Stimulated activated effector memory CD8-positive, alpha-beta T cell treated with anti-CD3 and anti-CD28 coated beads, Interleukin-12 subunit alpha, Interleukin-12 subunit beta, amount 100 ng/mL, for 72 hours (primary cell): Measurements from ENCODE around the gene LRMDA.

Source experiments
- ATAC-seq: fragments of 150-1000 bp; cut with Tn5 transposase; 2 replicates; pipeline ENCODE4 v1.10.0; 2021
- DNase-seq, 2 donors: peaks; one replicate each; pipeline ENCODE4 v3.0.0; 2021 to 2022; ENCODE audit warnings: low spot score in 2 of 2
- H3K27ac Mint-ChIP-seq: one replicate; pipeline ENCODE4 v1.8.0; 2022; ENCODE audit warnings: mild to moderate bottlenecking, mixed read lengths
- H3K36me3 Mint-ChIP-seq: one replicate; pipeline ENCODE4 v1.8.0; 2022; ENCODE audit warnings: mild to moderate bottlenecking, mixed read lengths
- H3K4me1 Mint-ChIP-seq: one replicate; pipeline ENCODE4 v1.8.0; 2022; ENCODE audit warnings: mixed read lengths
- H3K4me3 Mint-ChIP-seq: one replicate; pipeline ENCODE4 v1.8.0; 2022; ENCODE audit warnings: mild to moderate bottlenecking, mixed read lengths
- H3K9me3 Mint-ChIP-seq: one replicate; pipeline ENCODE4 v1.8.0; 2022; ENCODE audit warnings: mixed read lengths

LRMDA gene

GRCh38 chr10:75994357-75995040, 563.1 kb downstream of the LRMDA start:
- Mint-ChIP-seq H3K36me3 (no peaks in the 10 kb centered on the region), H3K9me3 (no peaks in the 10 kb centered on the region), H3K27ac (no peak overlapping the region), H3K4me1 (no peaks in the 10 kb centered on the region), H3K4me3 (no peak overlapping the region)
- ATAC-seq (no peak), DNase-seq (no peak)

- no peaks in the 10 kb centered on the region for H3K4me1 Mint-ChIP-seq
- ATAC-seq, result no peak
- no peak overlapping the region for H3K4me3 Mint-ChIP-seq
- no peak for DNase-seq
- no peaks in the 10 kb centered on the region for H3K9me3 Mint-ChIP-seq
- H3K36me3 Mint-ChIP-seq, result no peaks in the 10 kb centered on the region
- no peak overlapping the region for H3K27ac Mint-ChIP-seq
Measured at GRCh38 chr10:75995041-75995430, 563.6 kb downstream of the LRMDA start.

GRCh38 chr10:75995720-75996119, 564.3 kb downstream of the LRMDA start:
- peaks cover 2% of the 10 kb centered on the region for H3K9me3 Mint-ChIP-seq
- H3K27ac Mint-ChIP-seq, result no peak overlapping the region
- no peaks in the 10 kb centered on the region for H3K4me1 Mint-ChIP-seq
- no peak overlapping the region for H3K4me3 Mint-ChIP-seq
- H3K36me3 Mint-ChIP-seq, result no peaks in the 10 kb centered on the region
- ATAC-seq (no peak), DNase-seq (no peak)

- Mint-ChIP-seq H3K4me1 (no peaks in the 10 kb centered on the region), H3K4me3 (no peak overlapping the region), H3K27ac (no peak overlapping the region), H3K9me3 (peaks cover 2% of the 10 kb centered on the region), H3K36me3 (no peaks in the 10 kb centered on the region)
- DNase-seq, result no peak
- ATAC-seq, result no peak
Measured at GRCh38 chr10:75999001-75999400, 567.6 kb downstream of the LRMDA start.

- H3K36me3 Mint-ChIP-seq, result no peaks in the 10 kb centered on the region
Measured at GRCh38 chr10:75999515-76000209, 568.2 kb downstream of the LRMDA start.

GRCh38 chr10:76000550-76000949, 569.1 kb downstream of the LRMDA start:
- Mint-ChIP-seq H3K36me3 (no peaks in the 10 kb centered on the region), H3K9me3 (peaks cover 2% of the 10 kb centered on the region), H3K4me3 (no peak overlapping the region), H3K4me1 (no peaks in the 10 kb centered on the region), H3K27ac (no peak overlapping the region)
- ATAC-seq, result no peak
- no peak for DNase-seq

More at GRCh38 chr10:75999515-76000209, 568.2 kb downstream of the LRMDA start:
- Mint-ChIP-seq H3K4me1 (no peaks in the 10 kb centered on the region), H3K4me3 (no peak overlapping the region), H3K27ac (no peak overlapping the region), H3K9me3 (peaks cover 2% of the 10 kb centered on the region)
- no peak for DNase-seq
- ATAC-seq, result no peak

- ATAC-seq, result no peak
- H3K9me3 Mint-ChIP-seq, result peaks cover 2% of the 10 kb centered on the region
- no peaks in the 10 kb centered on the region for H3K36me3 Mint-ChIP-seq
- no peak overlapping the region for H3K27ac Mint-ChIP-seq
- H3K4me3 Mint-ChIP-seq, result no peak overlapping the region
- DNase-seq, result no peak
- H3K4me1 Mint-ChIP-seq, result no peaks in the 10 kb centered on the region
Measured at GRCh38 chr10:76001019-76001418, 569.6 kb downstream of the LRMDA start.

GRCh38 chr10:76001461-76001860, 570.0 kb downstream of the LRMDA start:
- no peaks in the 10 kb centered on the region for H3K4me1 Mint-ChIP-seq
- DNase-seq (no peak), ATAC-seq (no peak)
- H3K9me3 Mint-ChIP-seq, result peaks cover 2% of the 10 kb centered on the region
- H3K4me3 Mint-ChIP-seq, result no peak overlapping the region
- H3K36me3 Mint-ChIP-seq, result no peaks in the 10 kb centered on the region
- no peak overlapping the region for H3K27ac Mint-ChIP-seq

- DNase-seq (no peak), ATAC-seq (no peak)
- Mint-ChIP-seq H3K4me3 (no peak overlapping the region), H3K36me3 (no peaks in the 10 kb centered on the region), H3K9me3 (peaks cover 2% of the 10 kb centered on the region), H3K4me1 (no peaks in the 10 kb centered on the region), H3K27ac (no peak overlapping the region)
Measured at GRCh38 chr10:76002262-76002854, 570.9 kb downstream of the LRMDA start.

- H3K4me1 Mint-ChIP-seq, result no peaks in the 10 kb centered on the region
- H3K36me3 Mint-ChIP-seq, result no peaks in the 10 kb centered on the region
- no peak overlapping the region for H3K27ac Mint-ChIP-seq
- DNase-seq (no peak), ATAC-seq (no peak)
- H3K4me3 Mint-ChIP-seq, result no peak overlapping the region
- H3K9me3 Mint-ChIP-seq, result no peaks in the 10 kb centered on the region
Measured at GRCh38 chr10:76007667-76008181, 576.3 kb downstream of the LRMDA start.

- no peaks in the 10 kb centered on the region for H3K4me1 Mint-ChIP-seq
- ATAC-seq (no peak), DNase-seq (no peak)
- H3K36me3 Mint-ChIP-seq, result no peaks in the 10 kb centered on the region
- H3K27ac Mint-ChIP-seq, result no peak overlapping the region
- no peaks in the 10 kb centered on the region for H3K9me3 Mint-ChIP-seq
- H3K4me3 Mint-ChIP-seq, result no peak overlapping the region
Measured at GRCh38 chr10:76009531-76009930, 578.1 kb downstream of the LRMDA start.

GRCh38 chr10:76010703-76011102, 579.3 kb downstream of the LRMDA start:
- H3K4me1 Mint-ChIP-seq, result no peaks in the 10 kb centered on the region
- no peak overlapping the region for H3K4me3 Mint-ChIP-seq
- ATAC-seq (no peak), DNase-seq (no peak)
- no peaks in the 10 kb centered on the region for H3K36me3 Mint-ChIP-seq
- H3K9me3 Mint-ChIP-seq, result no peaks in the 10 kb centered on the region
- no peak overlapping the region for H3K27ac Mint-ChIP-seq

- no peaks in the 10 kb centered on the region for H3K36me3 Mint-ChIP-seq
- H3K4me1 Mint-ChIP-seq, result no peaks in the 10 kb centered on the region
- no peak overlapping the region for H3K4me3 Mint-ChIP-seq
- ATAC-seq (no peak), DNase-seq (no peak)
- H3K9me3 Mint-ChIP-seq, result no peaks in the 10 kb centered on the region
- H3K27ac Mint-ChIP-seq, result no peak overlapping the region
Measured at GRCh38 chr10:76012716-76013327, 581.4 kb downstream of the LRMDA start.

- Mint-ChIP-seq H3K4me1 (no peaks in the 10 kb centered on the region), H3K9me3 (no peaks in the 10 kb centered on the region), H3K27ac (no peak overlapping the region), H3K36me3 (no peaks in the 10 kb centered on the region), H3K4me3 (no peak overlapping the region)
- ATAC-seq (no peak), DNase-seq (no peak)
Measured at GRCh38 chr10:76015245-76015644, 583.8 kb downstream of the LRMDA start.

- Mint-ChIP-seq H3K9me3 (no peaks in the 10 kb centered on the region), H3K4me1 (no peaks in the 10 kb centered on the region), H3K4me3 (no peak overlapping the region), H3K27ac (no peak overlapping the region), H3K36me3 (no peaks in the 10 kb centered on the region)
- no peak for ATAC-seq
- DNase-seq, result no peak
Measured at GRCh38 chr10:76017026-76017732, 585.8 kb downstream of the LRMDA start.
